K562 (cell line): Measurements from ENCODE around the gene MECP2. TPM values are rescaled to one million over a fixed set of nuclear protein-coding genes. Genes with fewer than 3 reads are reported as not detected.

Source experiments
- ATF6 ChIP-seq: sonication (generic); formaldehyde crosslinking; IDR thresholded peaks from 2 replicates; pipeline ENCODE4 v1.4.0; 2020; ENCODE audit warnings: mild to moderate bottlenecking, missing genetic modification reagents
- ETV6 ChIP-seq, 3 experiments: fragments of 150-350 bp in 1 of 3; sonication (generic) in 1 of 3; formaldehyde crosslinking in 1 of 3; IDR thresholded peaks; 2 replicates each; pipeline versions ENCODE4 v1.6.1 to v1.8.0; 2014 to 2022; ENCODE audit warnings: borderline replicate concordance in 2 of 3, low read depth in 2 of 3, antibody characterized with exemption in 1 of 3, low read length in 1 of 3, mild to moderate bottlenecking in 1 of 3, missing genetic modification reagents in 1 of 3
- FOXJ2 ChIP-seq: fragments of 200-800 bp; sonication (Bioruptor generic); IDR thresholded peaks from 2 replicates; pipeline ENCODE4 v1.6.1; 2016; ENCODE audit warnings: missing genetic modification characterization, missing compliant biosample characterization
- MIER1 ChIP-seq: fragments of 450-650 bp; IDR thresholded peaks from 2 replicates; pipeline ENCODE4 v1.6.1; 2016; ENCODE audit warnings: antibody characterized with exemption, mild to moderate bottlenecking, low read depth
- NCOA1 ChIP-seq: fragments of 450-650 bp; IDR thresholded peaks from 2 replicates; pipeline ENCODE4 v1.6.1; 2016; ENCODE audit warnings: low read depth
- NEUROD1 ChIP-seq: fragments of 150-350 bp; IDR thresholded peaks from 2 replicates; pipeline ENCODE4 v1.6.1; 2014; ENCODE audit warnings: borderline replicate concordance, low read length, low read depth; ENCODE audit not compliant: partially characterized antibody
- POU5F1 ChIP-seq: fragments of 150-350 bp; IDR thresholded peaks from 2 replicates; pipeline ENCODE4 v1.6.1; 2014; ENCODE audit warnings: borderline replicate concordance, low read length, low read depth, mild to moderate bottlenecking; ENCODE audit not compliant: partially characterized antibody
- RBM22 ChIP-seq: fragments of 200-400 bp; formaldehyde crosslinking; IDR thresholded peaks from 2 replicates; pipeline ENCODE4 v1.6.1; 2018; ENCODE audit warnings: low read length, low read depth; ENCODE audit not compliant: poor library complexity, severe bottlenecking
- SMARCA5 ChIP-seq: fragments of 450-650 bp; IDR thresholded peaks from 2 replicates; pipeline ENCODE4 v1.6.1; 2016
- TRIM28 ChIP-seq: fragments of 450-650 bp; IDR thresholded peaks from 2 replicates; pipeline ENCODE4 v1.6.1; 2017
- XRCC5 ChIP-seq: fragments of 200-400 bp; formaldehyde crosslinking; IDR thresholded peaks from 2 replicates; pipeline ENCODE4 v1.6.1; 2017; ENCODE audit warnings: low read depth, mild to moderate bottlenecking, low read length
- ZNF175 ChIP-seq: fragments of 200-800 bp; sonication (Bioruptor generic); IDR thresholded peaks from 2 replicates; pipeline ENCODE4 v1.6.1; 2016; ENCODE audit warnings: low read depth, mild to moderate bottlenecking, missing genetic modification characterization, missing compliant biosample characterization
- ZNF766 ChIP-seq: fragments of 200-800 bp; sonication (Bioruptor generic); conservative IDR thresholded peaks from 2 replicates; pipeline ENCODE4 v1.6.1; 2016; ENCODE audit warnings: missing genetic modification characterization, missing compliant biosample characterization
- ZZZ3 ChIP-seq: fragments of 450-650 bp; IDR thresholded peaks from 2 replicates; pipeline ENCODE4 v1.6.1; 2016; ENCODE audit warnings: antibody characterized with exemption, mild to moderate bottlenecking, moderate library complexity
- polyA plus RNA-seq, 8 experiments: library from polyadenylated mRNA; depleted of rRNA in 4 of 8; stranded (reverse) in 5 of 8; unstranded in 3 of 8; fragments of >200 nt; fragmentation: Nextera tagmentation in 2 of 8; fragmentation: Illumina TruSeq in 1 of 8; extraction: Ambion mirVana in 2 of 8; extraction: Trizol in 1 of 8; gene quantifications; 2 replicates each; pipeline versions ENCODE4 v1.2.1 to v1.2.3, GENCODE V29; 2011 to 2014; ENCODE audit warnings: inconsistent platforms in 1 of 8, missing spikeins in 1 of 8
- total RNA-seq, 7 experiments: library from RNA; depleted of rRNA in 6 of 7; stranded (reverse); fragments of >200 nt in 6 of 7; fragmentation: Illumina TruSeq in 2 of 7; extraction: Trizol in 2 of 7; gene quantifications; 2 replicates each; pipeline versions ENCODE4 v1.2.1 to v1.2.3, GENCODE V29; 2011 to 2021; ENCODE audit warnings: low replicate concordance in 1 of 7
- TF ChIP-seq, protein P1 (sequence below), 2 experiments: fragments of 200-800 bp in 1 of 2; sonication (Bioruptor generic) in 1 of 2; sonication (generic) in 1 of 2; formaldehyde crosslinking in 1 of 2; IDR thresholded peaks in 1 of 2; conservative IDR thresholded peaks in 1 of 2; 2 replicates each; pipeline versions ENCODE4 v1.5.0 to v1.6.1; 2016 to 2020; ENCODE audit warnings: missing compliant biosample characterization in 1 of 2, missing genetic modification characterization in 1 of 2, missing genetic modification reagents in 1 of 2

The MECP2 gene
- total and polyA plus RNA-seq, 9 of the 15 experiments (the other 6 are each of a cell fraction or from before 2014, with no cell fraction given), result 2.1 to 50.9 (median 30.5) TPM

- TF ChIP-seq NEUROD1 (no peak), ZZZ3 (no peak), SMARCA5 (no peak), ZNF766 (CRISPR knock-in tag) (peak; percentile 85), TRIM28 (no peak), ZNF175 (CRISPR knock-in tag) (no peak), NCOA1 (no peak), ETV6 (IDR thresholded peaks at IDR 0.05; ENCODE audit: borderline replicate concordance in 1 of 2, low read depth in 2 of 2, low read length in 1 of 2) (no peak), ETV6 (CRISPR knock-in tag; IDR thresholded peaks at IDR 0.05; ENCODE audit: borderline replicate concordance) (no peak), FOXJ2 (tag) (no peak), MIER1 (no peak), ATF6 (CRISPR knock-in tag) (no peak), POU5F1 (no peak), XRCC5 (no peak), RBM22 (peak; percentile 26)
- TF ChIP-seq, protein P1, sequence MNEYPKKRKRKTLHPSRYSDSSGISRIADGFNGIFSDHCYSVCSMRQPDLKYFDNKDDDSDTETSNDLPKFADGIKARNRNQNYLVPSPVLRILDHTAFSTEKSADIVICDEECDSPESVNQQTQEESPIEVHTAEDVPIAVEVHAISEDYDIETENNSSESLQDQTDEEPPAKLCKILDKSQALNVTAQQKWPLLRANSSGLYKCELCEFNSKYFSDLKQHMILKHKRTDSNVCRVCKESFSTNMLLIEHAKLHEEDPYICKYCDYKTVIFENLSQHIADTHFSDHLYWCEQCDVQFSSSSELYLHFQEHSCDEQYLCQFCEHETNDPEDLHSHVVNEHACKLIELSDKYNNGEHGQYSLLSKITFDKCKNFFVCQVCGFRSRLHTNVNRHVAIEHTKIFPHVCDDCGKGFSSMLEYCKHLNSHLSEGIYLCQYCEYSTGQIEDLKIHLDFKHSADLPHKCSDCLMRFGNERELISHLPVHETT (CRISPR knock-in tag; conservative IDR thresholded peaks at IDR 0.05 in 1 of 2, IDR thresholded peaks at IDR 0.05 in 1 of 2), result peak in 1 of 2 experiments; percentile 51; a peak in 1 of 4 replicates
Measured at GRCh38 chrX:154097003-154097588, 421 bp downstream of the MECP2 start (continued).
